Upper lobe of left lung (tissue), 4 donors: Measurements from ENCODE around the gene BCL3.

Source experiments
- POLR2AphosphoS5 ChIP-seq, 2 donors: sonication (generic); formaldehyde crosslinking; IDR thresholded peaks; one replicate each; pipeline ENCODE4 v1.5.1; 2017; ENCODE audit warnings: antibody characterized with exemption in 2 of 2
- TF ChIP-seq, protein P1 (sequence below), 6 experiments: fragments of 450-650 bp in 4 of 6; fragments of 200-600 bp in 2 of 6; sonication (generic) in 2 of 6; IDR thresholded peaks; one replicate each; pipeline ENCODE4 v1.5.1; 2016 to 2019; ENCODE audit warnings: antibody characterized with exemption in 6 of 6

DNA sequence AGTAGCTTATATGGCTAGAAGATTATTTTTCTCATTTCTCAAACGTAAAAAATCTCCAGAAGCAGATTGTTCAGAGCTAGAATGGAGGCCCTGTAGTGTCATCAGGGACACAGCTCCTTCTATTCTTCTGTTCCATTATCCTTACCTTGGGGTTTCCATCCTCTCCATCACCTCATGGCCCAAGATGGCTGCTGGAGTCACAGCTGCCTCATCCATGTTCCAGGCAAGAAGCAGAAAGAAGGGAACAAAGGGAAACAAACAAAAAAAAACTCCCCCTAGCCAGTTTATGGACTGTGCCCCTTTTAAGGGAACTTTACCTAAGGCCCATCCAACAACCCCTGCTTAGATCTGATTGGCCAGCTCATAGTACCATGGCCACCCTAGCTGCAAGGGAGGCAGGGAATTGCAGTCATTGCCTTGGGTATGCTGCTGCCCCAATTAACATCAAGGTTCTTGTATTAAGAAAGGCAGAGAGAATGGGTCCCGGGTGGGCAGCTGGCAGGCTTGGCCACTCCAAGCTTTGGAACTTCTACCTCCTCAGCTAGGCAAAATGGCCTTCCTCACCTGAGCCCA lies 33.8 kb upstream of the BCL3 start:
- TF ChIP-seq, protein P1, sequence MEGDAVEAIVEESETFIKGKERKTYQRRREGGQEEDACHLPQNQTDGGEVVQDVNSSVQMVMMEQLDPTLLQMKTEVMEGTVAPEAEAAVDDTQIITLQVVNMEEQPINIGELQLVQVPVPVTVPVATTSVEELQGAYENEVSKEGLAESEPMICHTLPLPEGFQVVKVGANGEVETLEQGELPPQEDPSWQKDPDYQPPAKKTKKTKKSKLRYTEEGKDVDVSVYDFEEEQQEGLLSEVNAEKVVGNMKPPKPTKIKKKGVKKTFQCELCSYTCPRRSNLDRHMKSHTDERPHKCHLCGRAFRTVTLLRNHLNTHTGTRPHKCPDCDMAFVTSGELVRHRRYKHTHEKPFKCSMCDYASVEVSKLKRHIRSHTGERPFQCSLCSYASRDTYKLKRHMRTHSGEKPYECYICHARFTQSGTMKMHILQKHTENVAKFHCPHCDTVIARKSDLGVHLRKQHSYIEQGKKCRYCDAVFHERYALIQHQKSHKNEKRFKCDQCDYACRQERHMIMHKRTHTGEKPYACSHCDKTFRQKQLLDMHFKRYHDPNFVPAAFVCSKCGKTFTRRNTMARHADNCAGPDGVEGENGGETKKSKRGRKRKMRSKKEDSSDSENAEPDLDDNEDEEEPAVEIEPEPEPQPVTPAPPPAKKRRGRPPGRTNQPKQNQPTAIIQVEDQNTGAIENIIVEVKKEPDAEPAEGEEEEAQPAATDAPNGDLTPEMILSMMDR (IDR thresholded peaks at IDR 0.05), result no peak
- TF ChIP-seq POLR2AphosphoS5 (IDR thresholded peaks at IDR 0.05), result no peak
